ENCODE measurements around the gene MOGAT2. TPM values are rescaled to one million over a fixed set of nuclear protein-coding genes. Genes with fewer than 3 reads are reported as not detected.
"Not testable (repeated sequence)": the region's sequence is repeated elsewhere in the genome, so short reads cannot be mapped to it uniquely, and the experiment has no call there.

The MOGAT2 gene
- polyA plus RNA-seq, 3 donors = 0.69 to 1.7 (median 1.6) TPM

DNA sequence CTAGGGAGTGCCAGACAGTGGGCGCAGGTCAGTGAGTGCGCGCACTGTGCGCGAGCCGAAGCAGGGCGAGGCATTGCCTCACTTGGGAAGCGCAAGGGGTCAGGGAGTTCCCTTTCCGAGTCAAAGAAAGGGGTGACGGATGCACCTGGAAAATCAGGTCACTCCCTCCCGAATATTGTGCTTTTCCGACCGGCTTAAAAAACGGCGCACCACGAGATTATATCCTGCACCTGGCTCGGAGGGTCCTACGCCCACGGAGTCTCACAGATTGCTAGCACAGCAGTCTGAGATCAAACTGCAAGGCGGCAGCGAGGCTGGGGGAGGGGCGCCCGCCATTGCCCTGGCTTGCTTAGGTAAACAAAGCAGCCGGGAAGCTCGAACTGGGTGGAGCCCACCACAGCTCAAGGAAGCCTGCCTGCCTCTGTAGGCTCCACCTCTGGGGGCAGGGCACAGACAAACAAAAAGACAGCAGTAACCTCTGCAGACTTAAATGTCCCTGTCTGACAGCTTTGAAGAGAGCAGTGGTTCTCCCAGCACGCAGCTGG lies 31.2 kb downstream of the MOGAT2 start:
- not testable (repeated sequence) for DNase-seq (ENCODE audit: low read depth in 3 of 3, low spot score in 2 of 3)

DNA sequence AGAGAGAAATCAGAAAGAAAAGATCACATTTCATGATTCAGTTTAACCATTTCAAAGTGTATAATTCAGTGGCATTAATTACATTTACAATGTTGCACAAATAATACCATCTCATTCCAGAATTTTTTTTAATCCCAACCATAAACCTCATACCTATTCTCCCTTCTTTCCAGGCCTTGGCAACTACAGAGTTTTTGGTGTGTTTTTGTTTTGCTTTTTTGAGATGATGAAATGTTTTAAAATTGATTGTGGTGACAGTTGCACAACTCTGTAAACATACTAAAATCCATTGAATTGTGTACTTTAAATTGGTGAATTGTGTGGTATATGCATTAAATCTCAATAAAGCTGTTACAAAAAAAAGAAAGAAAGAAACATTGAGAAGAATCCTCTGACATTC lies 37.3 kb downstream of the MOGAT2 start:
- DNase-seq (ENCODE audit: low read depth in 3 of 3, low spot score in 2 of 3) = not testable (repeated sequence)

- DNase-seq (ENCODE audit: low read depth in 3 of 3, low spot score in 2 of 3) = no peak
Measured at GRCh38 chr11:75757651-75758050, 40.0 kb downstream of the MOGAT2 start.

GRCh38 chr11:75759832-75760231 lies 42.2 kb downstream of the MOGAT2 start:
- no peak for DNase-seq (ENCODE audit: low read depth in 3 of 3, low spot score in 2 of 3)

DNA sequence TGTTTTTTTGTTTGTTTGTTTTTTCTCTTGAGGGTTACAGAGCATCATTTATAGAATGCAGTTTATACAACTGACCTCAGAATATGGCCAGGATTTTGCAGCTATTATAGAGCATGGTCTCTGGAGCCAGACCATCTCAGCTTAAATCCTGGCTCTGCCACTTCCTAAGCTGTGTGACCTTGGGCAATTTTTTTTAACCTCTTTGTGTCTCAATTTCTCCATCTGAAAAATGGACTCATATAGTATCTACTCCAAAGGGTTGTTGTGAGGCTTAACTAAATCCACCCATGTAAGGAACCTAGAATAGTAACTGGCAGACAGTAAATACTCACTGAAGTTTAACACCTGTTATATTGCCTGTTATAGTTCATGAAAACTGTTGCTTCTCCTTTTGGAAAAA lies 42.6 kb downstream of the MOGAT2 start:
- DNase-seq (ENCODE audit: low read depth in 3 of 3, low spot score in 2 of 3) = no peak

- no peak for DNase-seq (ENCODE audit: low read depth in 3 of 3, low spot score in 2 of 3)
Measured at GRCh38 chr11:75760710-75761493, 43.3 kb downstream of the MOGAT2 start.

- no peak for DNase-seq (ENCODE audit: low read depth in 3 of 3, low spot score in 2 of 3)
Measured at GRCh38 chr11:75762158-75762557, 44.5 kb downstream of the MOGAT2 start.

GRCh38 chr11:75762885-75763284 lies 45.2 kb downstream of the MOGAT2 start:
- no peak for DNase-seq (ENCODE audit: low read depth in 3 of 3, low spot score in 2 of 3)

GRCh38 chr11:75763846-75764245 lies 46.2 kb downstream of the MOGAT2 start:
- no peak for DNase-seq (ENCODE audit: low read depth in 3 of 3, low spot score in 2 of 3)

DNA sequence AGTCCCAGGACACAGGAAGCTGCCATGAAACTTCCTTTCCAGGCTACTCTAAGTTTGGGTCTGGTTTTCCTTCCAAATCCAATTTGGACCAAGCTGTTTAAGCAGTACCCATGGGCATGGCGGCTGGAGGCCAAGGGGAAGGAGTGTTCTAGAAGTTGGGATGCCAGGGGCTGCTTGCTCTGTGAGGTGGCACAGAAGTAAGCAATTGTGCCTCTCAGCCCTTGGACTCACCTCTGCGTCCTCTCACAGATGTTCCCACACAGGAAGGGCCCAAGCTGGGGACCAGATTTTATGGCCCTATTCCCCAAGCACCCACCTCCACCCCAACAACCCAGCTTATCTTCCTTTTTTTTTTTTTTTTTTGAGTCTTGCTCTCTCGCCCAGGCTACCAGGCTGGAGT lies 47.5 kb downstream of the MOGAT2 start:
- no peak for DNase-seq (ENCODE audit: low read depth in 3 of 3, low spot score in 2 of 3)

GRCh38 chr11:75766443-75767227 lies 49.0 kb downstream of the MOGAT2 start:
- DNase-seq (ENCODE audit: low read depth in 3 of 3, low spot score in 2 of 3) = no peak

GRCh38 chr11:75767228-75767572 lies 49.6 kb downstream of the MOGAT2 start:
- DNase-seq (ENCODE audit: low read depth in 3 of 3, low spot score in 2 of 3) = no peak

GRCh38 chr11:75767793-75768111 lies 50.1 kb downstream of the MOGAT2 start:
- DNase-seq (ENCODE audit: low read depth in 3 of 3, low spot score in 2 of 3) = no peak

- peak in 2 of 3 donors; percentile 56 to 57 for DNase-seq (ENCODE audit: low read depth in 3 of 3, low spot score in 2 of 3)
Measured at GRCh38 chr11:75768112-75768908, 50.7 kb downstream of the MOGAT2 start, which contains the start of gene DGAT2. TSS of gene DGAT2 (plus strand) at chr11:75768778. CDS start at chr11:75768992, 214 bp downstream.

DNA sequence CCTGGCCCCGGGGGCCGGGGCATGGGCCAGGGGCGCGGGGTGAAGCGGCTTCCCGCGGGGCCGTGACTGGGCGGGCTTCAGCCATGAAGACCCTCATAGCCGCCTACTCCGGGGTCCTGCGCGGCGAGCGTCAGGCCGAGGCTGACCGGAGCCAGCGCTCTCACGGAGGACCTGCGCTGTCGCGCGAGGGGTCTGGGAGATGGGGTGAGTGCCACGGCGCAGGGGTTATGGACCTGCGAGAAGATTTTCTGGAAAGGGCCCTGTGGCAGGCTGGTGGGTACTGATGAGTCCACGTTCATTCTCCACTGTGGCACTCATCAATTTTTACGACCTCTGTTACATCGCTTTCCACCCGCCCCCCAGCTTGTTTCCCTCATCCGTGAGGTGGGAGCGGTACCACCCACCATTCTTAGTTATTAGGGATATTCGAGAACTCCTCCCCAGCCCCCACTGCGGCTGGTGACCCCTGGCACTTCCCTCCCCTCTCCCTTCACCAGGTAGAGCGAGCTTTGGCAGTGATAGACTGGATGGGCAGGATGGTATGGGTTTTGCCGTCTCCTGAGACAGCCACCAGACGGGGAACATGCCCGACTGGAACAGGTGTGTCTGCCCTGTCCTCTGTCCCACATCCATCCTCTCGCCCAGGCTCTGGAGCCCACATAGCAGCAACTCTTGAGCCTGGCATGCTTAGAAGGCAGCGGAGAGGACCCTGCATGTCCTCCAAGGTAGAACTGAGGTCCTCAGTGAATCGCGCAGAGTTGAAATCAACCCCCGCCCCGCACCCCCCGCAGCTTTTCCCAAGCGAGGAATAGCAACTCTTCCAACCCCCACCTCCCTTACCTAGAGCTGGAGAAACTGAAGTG lies 51.5 kb downstream of the MOGAT2 start:
- DNase-seq (ENCODE audit: low read depth in 3 of 3, low spot score in 2 of 3) = no peak

DNA sequence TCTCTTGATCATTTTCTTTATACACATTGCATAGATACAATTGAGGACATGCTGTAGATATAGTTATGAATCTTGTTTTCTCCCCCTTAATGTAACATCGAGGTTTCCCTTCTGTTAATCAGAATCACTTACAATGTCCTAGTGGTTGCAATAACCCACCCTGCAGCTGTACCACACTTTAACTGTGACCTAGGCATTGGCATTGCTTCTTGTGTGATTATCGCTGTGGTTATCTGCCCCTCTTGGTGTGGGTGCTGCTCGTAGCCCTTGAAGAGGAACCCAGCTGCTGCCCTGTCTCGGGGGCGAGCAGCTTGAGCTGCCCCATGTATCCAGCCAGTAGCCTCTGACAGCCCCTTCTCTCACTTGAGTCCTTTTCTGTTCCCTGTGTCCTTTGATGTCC lies 52.5 kb downstream of the MOGAT2 start:
- DNase-seq (ENCODE audit: low read depth in 3 of 3, low spot score in 2 of 3) = no peak

GRCh38 chr11:75771646-75772410 lies 54.2 kb downstream of the MOGAT2 start:
- no peak for DNase-seq (ENCODE audit: low read depth in 3 of 3, low spot score in 2 of 3)

DNA sequence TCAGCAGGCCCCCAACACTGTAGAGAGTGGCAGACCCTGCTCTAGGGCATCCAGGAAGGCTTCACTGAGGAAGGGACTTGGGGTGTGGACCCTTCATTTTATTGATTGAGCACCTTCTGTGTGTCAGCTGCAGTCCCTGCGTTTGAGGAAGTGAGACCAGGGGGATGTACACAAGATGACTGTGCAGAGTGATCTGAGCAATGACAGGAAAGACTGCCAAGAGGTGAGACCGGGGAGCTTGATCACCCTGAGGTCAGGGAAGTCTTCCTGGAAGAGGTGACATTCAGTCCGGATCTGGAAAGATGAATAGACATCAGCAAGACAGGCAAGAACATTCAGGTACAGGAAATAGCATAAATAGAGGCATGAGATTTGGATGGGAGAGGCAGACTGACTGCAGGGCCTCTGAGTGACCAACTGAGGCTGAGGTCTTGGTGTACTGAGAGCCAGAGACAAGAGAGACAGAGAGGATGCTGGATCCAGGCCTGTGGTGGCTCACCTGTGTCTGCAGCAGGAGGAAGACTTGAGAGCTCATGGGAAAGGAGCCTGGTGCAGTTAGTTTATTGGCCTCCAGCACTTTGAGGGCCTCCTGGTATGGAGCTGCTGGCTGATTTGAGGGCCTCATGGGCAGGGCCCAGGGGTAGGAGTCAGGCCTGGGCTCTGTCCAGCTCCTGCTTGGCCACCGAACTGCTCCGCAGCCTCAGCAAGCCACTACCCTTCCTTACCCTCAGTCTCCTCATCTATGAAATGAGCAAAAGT lies 56.1 kb downstream of the MOGAT2 start:
- DNase-seq (ENCODE audit: low read depth in 3 of 3, low spot score in 2 of 3) = no peak

GRCh38 chr11:75775056-75775455 lies 57.4 kb downstream of the MOGAT2 start:
- DNase-seq (ENCODE audit: low read depth in 3 of 3, low spot score in 2 of 3) = no peak
